NK-92 (cell line): ENCODE results near the gene PUDP.
"Not testable (repeated sequence)": the region's sequence is repeated elsewhere in the genome, so short reads cannot be mapped to it uniquely, and the experiment has no call there.

Experiments used
- DNase-seq: peaks from one replicate; lab custom pipeline; 2025; ENCODE audit not compliant: unreplicated experiment; lab: John Stamatoyannopoulos, UW

Gene PUDP

DNA sequence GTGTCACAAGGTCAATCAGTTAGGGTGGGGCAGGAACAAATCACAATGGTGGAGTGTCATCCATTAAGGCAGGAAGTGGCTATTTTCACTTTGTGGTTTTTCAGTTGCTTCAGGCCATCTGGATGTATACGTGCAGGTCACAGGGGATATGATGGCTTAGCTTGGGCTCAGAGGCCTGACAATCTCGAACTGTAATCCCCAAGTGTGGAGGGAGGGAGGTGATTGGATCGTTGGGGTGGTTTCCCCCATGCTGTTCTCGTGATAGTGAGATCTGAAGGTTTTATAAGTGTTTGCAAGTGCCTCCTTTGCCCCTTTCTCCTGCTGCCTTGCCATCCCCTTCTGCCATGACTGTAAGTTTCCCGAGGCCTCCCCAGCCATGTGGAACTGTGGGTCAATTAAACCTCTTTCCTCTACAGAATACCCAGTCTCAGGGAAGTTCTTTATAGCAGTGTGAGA, 37.1 kb downstream of the PUDP start:
- DNase-seq: no peak

DNA sequence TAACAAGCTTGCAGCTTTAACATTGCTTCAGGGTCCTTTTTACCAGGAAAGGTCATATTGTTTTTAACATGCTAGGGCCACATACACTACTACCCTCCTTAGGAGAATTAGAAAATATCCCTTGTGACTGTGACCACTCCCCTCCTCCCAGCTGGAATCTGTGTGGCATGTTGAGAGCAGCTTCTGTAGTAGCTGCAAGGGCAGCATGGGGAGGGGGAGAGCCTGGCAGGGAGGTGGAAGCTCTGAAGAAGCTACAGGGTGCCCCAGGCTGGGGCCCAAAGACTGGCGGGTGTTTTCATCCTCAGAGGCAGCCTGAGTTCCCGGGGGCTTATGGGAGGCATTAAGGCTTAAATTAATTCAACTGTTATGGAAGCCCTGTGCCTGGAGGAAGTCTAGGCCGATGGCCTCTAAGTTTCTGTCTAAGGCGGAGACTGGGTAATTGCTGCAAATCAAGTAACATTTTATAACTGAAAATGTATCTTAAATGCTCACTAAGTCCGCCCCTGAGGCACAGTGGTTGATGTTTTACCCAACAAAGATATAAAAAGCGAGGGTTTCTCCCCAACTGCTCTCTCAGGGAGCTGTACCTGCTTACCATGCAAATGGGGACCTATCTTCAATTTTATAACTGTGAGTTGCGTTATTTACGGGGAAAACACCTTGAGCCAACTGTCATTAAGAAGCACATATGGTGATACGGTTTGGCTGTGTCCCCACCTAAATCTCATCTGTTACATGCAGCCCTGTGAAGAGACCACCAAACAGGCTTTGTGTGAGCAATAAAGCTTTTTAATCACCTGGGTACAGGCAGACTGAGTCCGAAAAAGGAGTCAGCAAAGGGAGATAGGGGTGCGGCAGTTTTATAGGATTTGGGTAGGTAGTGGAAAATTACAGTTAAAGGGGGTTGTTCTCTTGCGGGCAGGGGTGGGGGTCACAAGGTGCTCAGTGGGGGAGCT, 37.8 kb downstream of the PUDP start:
- no peak for DNase-seq

DNA sequence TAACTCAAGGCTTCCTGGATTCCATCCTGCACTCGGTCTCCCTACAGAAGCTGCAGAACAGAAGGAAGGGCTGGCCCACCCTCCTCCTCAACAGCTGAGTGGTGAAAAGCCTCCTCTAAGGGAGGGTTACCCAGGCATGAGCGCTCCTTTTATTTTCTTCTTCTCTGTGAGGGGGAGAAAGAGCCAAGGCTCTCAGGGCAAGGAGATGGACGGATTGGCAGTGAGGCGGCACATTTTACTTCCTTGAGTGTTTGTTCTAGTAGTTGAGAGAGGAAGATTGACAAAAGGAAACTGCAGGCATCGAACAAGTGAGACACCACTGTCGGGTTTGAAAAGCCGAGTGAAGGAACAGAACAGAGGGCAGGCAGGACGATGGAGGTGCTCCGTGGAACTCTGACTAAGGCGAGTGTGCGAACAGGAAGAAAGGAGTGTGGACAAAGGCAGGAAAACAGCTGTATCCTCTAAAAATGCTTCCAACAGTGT, 38.9 kb downstream of the PUDP start:
- no peak for DNase-seq

DNA sequence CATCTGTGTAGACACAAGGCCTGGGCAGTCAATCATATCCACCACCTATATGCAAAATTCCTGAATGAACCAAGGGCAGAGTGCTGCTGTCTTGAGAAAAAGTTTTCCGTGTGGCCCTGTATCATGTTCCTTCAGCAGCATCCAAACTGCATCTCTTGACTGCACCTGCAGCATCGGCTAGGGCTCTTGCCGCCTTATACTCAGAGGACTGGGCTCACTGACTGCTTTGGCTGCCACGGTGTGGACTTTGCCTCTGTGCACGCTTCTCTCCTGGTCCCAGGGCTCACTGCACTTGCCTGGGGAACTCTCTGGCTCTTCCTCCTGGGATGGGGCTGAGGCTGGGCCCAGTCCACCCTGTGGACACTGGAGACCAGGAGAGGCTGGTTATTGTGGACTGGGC, 39.9 kb downstream of the PUDP start:
- no peak for DNase-seq

DNA sequence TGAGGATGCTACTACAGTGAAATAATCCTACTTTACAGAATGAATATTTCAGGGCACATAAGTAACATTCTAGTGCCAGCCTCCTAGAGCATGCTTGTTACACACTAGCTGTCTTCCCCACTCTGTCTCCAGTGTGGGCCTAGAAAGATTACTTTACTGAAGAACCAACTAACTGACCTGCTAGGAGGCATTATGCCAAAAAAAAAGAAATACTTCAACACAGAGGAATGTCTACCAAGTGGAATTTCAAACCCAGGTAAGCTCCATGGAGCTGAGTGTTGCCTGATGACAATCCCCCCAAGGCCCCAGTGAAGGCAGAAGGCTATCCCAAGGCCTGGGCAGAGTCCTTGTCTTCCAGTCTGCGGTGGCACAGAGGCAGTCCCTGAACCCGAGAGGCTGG, 41.3 kb downstream of the PUDP start:
- DNase-seq: no peak

DNA sequence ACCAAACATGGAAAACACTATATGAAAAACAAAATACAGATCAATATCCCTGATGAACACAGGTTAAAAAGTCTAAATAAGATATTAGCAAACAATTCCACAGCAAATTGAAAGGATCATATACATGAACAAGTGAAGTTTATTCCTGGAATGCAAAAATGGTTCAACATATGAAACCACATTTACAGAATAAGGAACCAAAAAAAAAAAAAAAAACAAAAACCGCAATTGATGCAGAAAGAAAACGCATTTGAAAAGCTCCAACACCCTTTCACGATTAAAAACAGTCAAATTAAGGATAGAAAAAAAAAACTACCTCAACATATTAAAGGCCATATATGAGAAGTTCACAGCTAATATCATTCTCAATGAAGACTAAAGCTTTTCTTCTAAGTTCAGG, 45.8 kb downstream of the PUDP start:
- DNase-seq: no peak

DNA sequence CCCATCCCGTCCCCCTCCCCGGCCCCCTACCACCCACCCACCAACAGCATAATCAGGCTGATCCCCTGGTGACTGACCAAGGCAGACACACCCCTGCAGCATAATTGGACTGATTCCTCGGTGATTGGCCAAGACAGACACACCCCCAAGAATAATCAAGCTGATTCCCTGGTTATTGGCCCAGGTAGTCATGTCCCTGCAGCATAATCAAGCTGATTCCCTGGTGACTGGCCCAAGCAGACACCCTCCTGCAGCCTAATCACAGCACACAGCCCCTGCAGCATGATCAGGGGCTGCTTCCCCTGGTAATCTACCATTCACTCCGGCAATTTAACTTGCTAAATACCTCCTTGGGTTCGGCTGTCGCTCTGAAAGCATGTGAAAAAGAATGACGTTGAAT, 47.9 kb downstream of the PUDP start:
- DNase-seq: no peak

DNA sequence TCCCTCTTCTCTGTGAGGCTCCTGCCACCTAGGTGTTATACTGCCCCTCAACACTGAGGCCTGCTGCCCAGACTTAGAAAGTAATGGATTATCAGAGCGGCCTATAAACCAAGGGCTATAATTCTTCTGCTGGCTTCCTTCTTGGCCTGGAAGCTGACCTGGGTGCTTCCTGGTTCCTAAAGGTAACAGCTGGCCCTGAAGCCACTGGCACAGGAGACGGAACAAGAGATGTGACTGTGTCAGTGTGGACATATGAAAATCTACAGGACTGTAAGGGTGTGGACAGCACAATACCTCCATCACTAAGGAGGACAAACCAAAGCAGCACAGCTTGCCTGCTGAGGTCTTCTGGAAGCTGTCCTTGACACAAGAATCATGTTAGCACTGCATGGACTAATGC, 52.3 kb downstream of the PUDP start:
- DNase-seq: not testable (repeated sequence)

DNA sequence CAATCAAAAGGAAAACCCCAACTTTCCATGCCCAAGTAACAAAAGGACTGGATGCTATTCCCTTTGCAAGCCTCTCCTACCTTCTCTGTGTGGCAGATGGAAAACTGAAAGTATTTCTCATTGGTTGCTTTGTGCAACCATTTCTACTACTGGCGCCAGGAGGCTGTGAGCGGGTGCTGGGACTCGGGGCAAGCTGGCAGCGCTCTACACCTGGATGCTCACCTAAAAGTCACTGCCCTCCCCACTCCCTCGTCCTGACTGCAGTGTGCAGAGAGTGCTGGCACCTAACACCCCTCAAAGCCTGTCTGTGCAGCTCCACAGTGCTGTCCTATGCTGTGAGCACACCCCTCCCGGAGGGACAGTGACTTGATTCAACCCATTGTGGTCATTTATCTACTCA, 54.6 kb downstream of the PUDP start:
- DNase-seq: no peak

DNA sequence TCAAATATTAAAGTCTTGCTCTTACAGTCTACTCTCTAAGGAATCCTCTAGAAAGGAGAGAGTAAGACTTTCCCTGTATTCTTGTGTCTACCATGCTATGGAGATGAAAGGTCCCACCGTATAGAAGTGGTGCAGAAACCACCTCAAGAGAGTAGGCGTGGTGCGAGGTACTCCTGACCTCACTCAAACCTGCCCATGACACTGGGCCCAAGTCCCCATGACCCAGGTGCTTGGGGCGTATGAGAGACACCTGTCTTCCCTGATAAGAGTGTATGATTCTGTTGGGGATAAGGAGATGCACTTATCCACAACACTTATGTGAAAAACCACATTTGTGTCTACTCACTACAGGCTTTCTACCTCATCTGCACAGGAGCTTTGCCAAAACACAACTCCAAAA, 55.4 kb downstream of the PUDP start:
- no peak for DNase-seq

DNA sequence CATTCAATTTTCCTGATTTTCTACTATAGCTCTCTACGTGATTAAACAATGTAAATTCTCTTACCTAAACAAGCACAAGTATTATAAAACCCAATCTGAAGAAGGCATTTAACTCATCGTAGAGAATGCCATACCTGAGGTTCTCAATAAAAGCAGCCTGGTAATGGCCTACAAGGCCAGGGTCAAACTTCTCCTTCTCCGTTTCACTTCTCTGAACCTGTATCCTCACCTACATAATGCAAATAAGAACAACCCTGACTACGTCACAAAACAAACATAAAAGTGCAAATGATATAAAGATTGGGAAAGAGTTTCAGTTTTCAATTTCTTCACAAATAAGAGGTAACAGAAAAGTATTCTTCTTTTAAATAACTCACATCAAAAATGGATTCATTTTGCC, 56.0 kb downstream of the PUDP start:
- DNase-seq: no peak

DNA sequence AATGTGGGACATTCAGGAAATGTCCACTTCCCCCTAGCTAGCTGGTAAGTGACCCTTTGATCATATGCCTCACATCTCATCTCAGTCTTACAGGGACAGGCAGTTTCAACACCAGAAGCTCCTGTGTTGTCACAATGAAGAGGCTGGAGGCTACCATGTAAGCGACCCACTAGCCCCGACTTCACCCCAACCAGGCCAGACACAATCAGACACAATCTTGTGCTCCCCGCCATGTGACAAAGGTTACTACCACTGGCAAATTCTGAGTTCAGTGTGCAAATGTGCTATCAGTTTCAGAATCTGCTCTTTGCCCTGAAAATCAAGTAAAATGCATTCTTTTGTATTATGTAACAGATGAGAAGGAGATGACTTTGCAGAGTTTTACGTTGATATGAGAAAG, 57.3 kb downstream of the PUDP start:
- no peak for DNase-seq

DNA sequence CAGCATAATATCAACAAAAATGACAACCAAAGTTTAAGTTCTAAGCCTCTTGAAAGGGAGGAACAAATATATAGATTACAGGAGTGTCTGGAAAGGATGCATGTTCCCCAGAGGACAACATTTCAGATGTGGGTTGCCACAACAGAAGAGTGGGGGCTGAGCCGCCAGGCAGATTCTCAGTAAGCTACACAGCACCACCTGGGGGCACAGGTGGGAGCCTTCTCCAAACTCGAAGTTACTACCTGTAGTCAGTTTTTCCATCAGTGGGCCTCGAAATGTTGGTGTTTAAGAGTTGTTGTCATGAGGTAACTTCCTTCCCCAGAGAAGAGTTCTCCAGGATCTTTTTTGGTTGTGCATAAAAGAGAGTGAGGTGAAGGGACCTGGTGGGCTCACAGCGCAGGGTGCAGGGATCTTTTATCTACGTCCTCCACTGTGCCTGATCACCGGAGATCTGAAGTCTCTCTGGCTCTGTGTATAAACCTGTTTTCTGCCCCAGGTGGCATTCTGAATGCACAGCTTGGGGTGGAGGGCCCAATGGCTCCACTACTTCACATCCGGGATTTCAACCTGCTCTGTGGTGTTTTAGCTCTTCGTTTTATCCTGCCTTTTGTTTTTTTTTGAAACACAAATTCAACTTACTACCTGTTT, 58.9 kb downstream of the PUDP start:
- no peak for DNase-seq

DNA sequence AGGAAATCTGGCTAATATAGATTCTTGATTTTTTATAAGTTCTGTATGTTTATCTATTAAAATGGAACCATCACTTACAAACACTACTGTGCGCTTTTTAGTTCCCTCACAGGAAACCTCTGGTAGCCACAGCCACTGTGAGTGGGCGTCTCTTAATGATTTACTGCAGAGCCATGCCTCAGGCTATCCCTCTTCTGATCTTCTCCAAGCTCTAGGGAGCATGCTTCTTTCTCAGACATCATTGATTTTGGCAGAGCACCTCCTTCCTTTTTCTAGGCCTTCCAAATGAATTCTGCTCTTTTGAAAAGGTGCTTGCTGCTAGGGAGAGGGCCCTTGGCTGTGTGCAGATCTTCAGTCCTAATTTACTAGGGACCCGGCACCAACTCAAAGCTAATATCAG, 61.6 kb downstream of the PUDP start:
- DNase-seq: no peak

DNA sequence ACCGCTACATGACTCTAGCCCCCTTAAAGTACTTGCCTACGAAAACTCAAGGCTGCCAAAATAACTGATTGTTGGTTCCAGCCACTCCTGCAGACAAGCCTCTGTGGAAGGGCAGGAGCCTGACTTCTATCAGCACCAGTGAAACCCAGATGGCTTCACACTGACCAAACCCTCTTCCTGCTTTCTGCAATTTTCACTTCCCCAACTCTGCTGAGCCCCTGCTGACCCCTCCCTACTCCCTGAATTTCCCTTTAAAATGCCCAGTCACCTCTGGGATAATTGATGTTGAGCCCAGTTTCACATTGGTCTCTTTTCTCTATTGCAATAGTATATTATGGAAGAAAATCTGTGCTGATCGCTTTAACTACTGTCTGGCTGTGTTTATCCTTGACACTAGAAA, 62.1 kb downstream of the PUDP start:
- DNase-seq: no peak

DNA sequence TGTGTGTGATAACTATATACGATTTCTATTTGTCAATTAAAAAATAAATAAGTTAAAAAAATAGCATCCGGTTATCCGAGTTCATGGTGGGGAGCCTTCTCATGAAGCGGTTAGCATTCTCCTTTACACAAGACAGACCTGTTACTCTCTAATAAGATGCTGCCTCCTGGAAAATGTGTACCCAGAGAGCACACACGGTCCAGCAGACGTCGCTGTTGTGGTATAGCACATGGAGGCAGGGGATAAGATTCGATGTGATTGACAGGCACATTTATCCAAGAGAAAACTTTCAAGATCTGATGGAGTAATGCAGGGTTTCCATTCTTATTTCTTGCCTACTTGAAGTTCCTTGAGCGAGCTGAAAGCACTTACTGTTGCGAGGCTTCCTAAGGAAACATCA, 63.1 kb downstream of the PUDP start:
- DNase-seq: no peak

DNA sequence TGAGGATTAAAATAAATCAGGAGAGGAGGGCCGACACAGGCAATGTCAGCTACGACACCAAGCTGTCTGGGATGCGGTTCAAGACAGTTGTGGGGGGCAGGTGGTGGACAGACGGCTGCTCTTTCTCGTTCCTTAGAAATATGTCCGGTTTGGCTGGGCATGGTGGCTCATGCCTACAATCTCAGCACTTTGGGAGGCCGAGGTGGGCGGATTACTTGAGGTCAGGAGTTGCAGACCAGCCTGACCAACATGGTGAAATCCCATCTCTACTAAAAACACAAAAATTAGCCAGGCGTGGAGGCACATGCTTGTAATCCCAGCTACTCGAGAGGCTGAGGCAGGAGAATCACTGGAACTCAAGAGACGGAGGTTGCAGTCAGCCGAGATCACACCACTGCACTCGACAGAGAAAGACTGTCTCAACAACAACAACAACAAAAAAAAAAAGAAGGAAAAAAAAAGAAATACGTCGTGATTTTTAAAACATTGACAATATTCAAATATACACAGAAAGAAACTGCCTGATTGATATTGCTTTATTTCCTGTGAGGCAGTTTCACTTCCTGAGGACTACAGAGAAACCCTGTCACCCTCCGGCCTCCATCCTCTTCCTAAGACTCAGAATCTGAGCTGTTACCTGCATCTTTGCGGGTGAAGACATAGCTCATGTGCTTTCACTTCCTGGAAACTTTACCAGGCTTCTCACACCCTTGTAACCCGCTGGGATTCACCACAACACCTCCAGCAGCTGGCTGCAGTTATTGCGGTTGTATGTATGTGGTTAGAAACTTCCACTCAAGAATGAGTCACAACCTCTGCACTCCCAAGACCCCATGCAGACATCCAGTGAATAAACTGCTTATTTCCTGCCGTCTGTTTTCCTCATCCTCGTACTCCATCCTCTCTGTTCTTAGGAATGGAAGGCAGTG, 64.2 kb downstream of the PUDP start:
- no peak for DNase-seq

DNA sequence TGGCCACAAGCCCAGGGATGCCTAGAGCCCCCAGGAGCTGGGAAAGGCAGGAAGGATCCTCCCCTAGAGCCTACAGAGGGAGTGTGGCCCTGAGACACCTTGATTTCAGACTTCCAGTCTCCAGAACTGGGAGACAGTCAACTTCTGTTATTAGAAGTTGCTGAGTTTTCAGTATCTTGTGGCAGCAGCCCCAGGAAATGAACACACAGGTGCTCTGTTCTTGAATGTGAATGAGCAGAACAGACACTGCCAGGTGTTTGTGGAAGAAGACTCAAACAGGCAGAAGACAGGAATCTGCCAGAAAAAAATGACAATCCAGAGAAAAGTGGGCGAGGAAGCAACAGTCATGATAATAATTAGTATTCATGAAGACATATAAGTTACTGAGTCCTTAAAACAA, 64.9 kb downstream of the PUDP start:
- no peak for DNase-seq

DNA sequence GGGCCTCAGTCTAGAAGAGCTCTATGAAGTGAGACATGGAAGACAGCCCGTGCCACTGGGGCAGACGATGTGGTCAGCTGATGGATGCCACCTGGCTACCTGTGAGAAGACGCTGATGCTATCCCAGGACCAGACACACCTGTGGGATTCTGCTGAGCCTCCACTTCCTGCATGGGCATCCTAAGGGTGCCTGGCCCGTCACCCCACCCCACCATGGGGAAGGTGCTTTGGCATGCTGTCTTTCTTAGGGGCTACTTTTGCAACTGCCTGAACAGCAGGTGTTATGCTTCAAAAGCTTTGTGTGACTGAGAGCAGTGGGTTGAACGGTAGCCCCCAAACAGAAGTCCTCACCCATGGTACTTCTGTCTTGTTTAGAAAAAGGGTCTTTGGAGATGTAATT, 65.4 kb downstream of the PUDP start:
- no peak for DNase-seq

DNA sequence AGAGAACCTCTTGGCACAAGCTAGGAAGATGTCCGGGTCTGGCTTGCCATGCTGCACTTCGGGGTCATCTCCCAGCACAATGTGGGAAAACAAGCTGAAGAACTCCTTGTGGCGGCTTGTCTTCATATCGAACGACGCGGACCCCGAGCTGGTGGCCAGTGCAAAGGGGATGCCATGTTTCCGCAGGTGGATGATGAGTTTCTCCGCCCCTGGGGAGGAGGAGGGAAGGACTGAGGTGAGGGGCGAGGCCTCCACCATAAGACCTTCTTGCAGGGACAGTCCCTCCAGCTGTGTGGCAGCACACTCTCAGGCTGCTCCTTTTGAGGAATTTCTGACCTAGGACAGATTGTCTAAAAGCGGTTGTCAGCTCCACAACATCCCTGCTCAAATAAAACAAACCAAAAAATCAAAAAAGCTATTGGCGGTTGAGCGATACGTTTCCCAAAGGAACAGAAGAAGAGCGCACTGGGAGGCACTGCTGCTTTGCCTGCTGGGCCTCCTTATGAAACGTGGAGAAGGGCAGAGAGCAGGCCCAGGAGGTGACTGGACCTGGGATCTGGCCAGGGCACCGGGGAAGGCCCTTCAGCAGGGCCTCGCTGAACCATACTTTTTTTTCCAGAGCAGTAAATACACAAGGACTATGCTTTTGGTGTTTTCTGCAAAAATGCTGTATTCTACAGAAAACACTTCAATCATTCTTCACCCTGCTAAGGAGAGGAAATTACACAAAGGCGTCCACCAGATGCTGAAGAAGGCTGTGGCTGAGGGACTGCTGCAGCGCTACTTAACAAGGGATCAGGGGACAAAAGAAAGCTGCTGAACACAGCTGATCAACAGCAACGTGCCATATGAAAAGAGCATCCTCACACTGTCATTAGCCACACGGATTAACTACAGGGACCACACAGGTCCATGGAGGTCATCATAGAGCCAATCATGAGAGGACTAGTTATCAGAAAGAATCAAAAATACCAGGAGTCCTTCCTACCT, 70.4 kb downstream of the PUDP start:
- no peak for DNase-seq
